GM12873 (cell line): ENCODE measurements around the gene DACH1.

ENCODE experiments used
- CTCF ChIP-seq: IDR thresholded peaks from 2 replicates; pipeline ENCODE4 v1.5.1; 2012; ENCODE audit warnings: low read depth, mild to moderate bottlenecking, moderate library complexity, low read length, control low read depth; ENCODE audit not compliant: insufficient read depth; ENCODE audit errors: missing control alignments

DACH1 gene

GRCh38 chr13:71625694-71626093 is 241.3 kb downstream of the DACH1 start:
- TF ChIP-seq CTCF = no peak

- TF ChIP-seq CTCF = no peak
Measured at GRCh38 chr13:71624653-71625600, 242.1 kb downstream of the DACH1 start.

DNA sequence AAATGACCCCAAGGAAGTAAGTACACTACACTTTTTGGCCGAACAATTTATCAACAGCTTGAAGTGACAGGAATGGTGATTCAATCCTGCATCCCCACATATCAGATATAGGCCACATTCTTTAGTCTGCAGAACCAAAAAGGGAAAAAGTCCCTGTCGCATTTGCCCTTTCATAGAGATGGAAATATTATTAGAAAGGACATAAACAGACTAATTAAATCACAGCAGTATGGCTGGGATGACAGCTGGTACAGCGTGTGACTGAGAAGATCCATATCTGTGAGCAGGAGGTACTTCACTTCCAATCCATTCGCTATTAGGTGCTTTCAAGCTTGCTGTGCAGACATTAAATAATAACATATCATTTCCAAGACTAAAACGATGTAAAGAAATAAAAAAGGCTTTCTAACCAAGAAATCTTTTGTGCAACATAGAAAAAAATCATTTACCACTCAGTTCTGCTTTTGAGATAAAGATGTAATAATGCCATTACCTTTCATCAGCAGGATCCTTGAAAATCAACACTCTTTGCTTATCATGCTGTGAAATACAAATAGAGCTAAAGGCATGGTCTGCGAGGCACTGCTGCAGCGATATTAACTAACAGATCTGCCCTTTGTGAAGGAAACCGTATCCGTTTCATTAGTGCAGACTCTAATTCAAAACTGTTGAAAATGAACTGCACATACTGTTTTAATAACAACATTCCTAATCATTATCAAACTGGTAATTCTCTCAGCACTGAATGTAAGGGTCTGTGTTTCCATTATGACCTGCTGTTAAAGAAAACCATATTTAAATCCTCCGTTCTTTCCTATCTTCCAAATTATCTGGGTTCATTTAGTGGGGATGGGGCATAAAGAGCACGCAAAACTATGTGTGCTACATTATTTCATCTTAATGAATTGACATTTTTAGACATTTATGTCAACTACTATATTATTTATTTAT is 245.6 kb downstream of the DACH1 start:
- no peak for TF ChIP-seq CTCF

DNA sequence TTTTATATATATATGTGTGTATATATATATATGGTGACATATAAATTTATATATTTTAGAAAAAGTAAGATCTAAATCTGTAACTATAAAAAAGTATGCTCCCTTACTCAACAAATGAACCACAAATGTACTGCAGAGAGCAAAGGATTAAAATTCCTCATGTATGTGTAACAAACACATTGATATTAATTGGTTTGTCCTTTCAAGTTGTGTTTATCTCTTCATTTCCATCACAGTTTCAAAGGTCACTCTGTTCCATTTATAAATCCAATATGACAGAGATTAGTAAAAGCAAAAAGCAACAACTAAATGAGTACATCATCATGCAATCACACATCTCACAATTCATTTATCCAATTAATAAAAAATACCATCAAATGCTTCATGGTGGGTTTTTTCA is 247.9 kb downstream of the DACH1 start:
- no peak for TF ChIP-seq CTCF

DNA sequence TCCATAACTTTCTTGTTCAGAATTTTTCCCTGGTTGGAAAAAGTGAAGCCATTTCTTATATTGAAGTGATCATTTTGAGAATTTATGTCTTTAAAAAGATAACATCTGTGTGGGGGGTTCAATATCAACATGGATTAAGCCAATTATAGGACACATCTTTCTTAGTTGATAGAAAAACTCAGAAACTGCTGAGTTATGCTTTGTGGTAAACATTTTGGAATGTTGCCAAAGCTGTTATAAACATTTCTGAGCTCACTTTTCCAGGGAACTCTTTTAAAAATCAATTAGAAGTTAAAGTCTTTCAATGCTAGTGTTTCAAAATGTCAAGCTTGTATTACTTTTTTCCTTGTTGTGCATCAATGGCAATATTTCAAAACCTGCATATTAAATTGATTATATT is 248.8 kb downstream of the DACH1 start:
- TF ChIP-seq CTCF = no peak

GRCh38 chr13:71617265-71617664 is 249.7 kb downstream of the DACH1 start:
- no peak for TF ChIP-seq CTCF
